ENCODE measurements around the gene STARD10.

DNA sequence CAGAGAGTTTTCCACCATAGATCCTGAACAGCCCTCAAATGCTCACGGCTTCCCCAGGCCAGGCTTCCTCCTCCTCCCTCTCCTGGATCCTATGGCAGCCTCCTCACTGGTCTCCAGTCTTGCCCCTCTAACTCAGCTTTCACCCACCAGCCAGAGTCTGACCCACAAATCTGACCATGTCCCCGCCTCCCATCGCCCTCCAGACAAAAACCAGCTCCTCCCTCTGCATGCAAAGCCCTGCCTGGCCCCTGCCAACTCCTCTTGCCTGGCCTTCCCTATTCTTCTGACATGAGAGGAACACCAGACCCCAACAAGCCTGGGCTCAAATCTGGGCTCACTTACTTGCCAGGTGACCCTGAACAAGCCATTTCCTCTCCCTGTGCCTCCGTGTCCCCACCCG is 87.3 kb downstream of the STARD10 start:
- TF ChIP-seq, protein P1, sequence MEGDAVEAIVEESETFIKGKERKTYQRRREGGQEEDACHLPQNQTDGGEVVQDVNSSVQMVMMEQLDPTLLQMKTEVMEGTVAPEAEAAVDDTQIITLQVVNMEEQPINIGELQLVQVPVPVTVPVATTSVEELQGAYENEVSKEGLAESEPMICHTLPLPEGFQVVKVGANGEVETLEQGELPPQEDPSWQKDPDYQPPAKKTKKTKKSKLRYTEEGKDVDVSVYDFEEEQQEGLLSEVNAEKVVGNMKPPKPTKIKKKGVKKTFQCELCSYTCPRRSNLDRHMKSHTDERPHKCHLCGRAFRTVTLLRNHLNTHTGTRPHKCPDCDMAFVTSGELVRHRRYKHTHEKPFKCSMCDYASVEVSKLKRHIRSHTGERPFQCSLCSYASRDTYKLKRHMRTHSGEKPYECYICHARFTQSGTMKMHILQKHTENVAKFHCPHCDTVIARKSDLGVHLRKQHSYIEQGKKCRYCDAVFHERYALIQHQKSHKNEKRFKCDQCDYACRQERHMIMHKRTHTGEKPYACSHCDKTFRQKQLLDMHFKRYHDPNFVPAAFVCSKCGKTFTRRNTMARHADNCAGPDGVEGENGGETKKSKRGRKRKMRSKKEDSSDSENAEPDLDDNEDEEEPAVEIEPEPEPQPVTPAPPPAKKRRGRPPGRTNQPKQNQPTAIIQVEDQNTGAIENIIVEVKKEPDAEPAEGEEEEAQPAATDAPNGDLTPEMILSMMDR (IDR thresholded peaks at IDR 0.05) = no peak
- no peak for TF ChIP-seq POLR2A (IDR thresholded peaks at IDR 0.05)
